CD4-positive, alpha-beta T cell treated with Interleukin-15 for 1 hour (primary cell): ENCODE data around the gene TMEM129.
"Not testable (repeated sequence)": the region's sequence is repeated elsewhere in the genome, so short reads cannot be mapped to it uniquely, and the experiment has no call there.

Experiments
- DNase-seq: peaks from one replicate; pipeline ENCODE4 v3.0.0-alpha.2; 2020

Gene TMEM129

DNA sequence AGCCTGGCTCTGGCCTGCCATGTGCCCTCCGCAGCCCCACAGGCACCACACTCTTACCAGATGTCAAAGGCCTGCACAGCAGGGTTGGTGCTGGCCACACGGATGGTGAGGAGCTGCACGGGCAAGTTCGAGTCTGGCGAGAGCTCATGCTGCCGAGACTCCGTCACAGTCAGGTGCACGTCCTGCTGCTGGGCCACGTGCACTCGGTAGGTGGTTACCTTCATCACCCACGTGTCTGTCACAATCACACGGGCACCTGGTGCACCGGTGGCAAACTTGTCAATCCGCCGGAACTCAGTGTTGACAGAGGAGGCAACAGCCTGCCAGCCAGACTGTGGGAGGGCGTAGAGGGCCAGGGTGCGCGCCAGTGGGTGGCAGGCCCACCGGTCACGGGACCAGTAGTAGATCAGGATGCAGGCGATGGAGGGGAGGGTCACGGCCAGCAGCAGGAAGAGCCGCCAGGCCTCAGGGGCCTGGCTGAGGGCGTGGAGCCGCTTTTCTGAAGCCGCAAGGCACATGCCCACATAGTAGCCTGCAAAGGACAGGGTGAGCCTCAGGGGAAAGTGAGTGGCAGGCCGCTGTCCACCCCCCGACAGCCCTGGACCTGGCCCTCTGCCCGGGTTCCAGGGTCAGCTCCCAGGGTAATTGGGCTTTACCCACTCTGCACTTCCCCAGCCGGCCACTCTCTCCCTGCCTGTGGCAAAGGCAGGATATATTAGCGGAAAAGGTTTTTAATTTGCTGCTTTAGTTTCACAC, 2.9 kb downstream of the TMEM129 start:
- DNase-seq, result no peak

DNA sequence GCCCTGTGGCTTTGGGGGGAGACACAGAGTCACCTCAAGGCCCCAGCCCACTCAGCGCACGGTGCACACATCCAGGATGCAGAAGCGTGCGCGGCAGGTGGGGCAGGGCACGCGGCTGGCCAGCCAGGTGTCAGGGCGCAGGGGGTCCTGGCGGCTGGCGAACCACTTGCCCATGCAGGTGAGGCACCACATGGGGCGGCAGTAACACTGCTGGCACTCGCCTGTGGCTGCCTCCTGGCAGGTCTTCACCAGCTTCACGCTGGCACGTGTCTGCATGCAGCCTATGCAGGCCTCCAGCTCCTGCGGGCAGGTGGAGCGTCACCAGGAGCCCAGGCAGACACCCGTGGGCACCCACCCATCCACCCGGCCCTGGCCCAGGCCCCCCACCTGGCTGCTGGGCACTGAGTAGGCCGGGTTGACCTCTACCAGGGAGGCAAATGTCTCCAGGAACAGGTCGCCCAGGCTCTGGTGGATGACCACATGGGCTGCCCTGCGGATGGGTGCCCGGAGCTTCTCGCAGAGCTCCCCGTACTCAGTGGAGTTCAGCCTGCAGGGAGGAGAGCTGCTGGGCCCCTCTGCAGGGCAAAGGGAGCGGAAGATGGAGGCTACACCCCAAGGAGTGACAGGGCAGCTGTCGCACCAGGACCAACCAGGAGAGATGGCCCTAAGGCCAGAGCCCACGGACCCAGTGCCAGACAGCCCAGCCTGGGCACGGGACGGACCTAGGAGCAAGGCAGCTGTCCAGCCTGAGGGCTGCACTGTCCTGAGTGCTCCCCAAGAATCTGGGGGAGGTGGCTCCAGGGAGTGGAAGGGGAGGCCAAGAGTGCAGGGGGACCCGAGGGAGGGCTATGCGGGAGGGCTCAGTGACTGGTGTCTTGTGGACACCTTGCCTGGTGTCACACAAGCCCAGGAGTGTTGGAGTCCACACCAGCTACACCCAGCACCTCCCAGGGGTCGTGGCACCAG, 3.7 kb downstream of the TMEM129 start:
- DNase-seq, result no peak

DNA sequence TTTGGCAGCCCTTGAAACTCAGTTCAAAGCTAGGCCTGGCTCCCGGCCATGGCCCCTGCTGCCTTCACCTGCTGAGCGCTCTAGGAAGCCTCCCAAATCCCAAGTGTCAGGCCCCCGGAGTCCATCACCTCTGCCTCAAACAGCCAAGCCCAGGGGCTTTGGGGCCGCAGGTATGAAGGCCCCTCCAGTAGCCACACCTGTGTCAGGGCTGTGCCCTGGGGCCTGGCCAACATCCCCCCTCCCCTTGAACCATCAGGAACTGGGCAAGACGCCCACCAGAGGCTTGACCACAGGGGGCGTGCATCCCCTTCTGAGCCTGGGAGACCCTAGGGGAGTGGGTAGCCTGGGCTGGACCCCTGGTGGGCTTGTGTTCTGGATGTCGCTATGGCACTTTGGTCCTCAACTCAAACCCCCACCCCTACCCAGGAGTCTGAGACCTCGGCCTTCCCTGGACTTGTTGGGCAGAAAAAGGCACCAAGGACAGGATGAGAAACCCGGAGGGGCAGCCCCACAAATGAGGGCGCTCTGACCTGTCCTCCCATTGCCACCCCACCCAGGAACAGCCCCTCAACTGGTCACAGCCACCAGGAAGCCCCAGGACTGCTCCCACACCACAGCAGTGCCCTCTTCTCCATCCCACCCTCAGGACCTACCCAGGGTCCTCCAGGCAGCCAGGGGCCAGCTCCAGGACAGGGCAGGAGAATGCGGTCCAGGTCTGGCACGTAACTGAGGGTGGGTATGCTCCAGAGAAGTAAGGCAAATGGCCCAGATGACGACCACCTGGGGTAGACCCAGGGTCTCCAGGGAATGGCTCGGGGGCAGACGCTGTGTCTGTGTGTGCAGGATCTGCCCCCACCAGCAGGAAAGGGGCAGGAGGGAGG, 4.8 kb downstream of the TMEM129 start:
- no peak for DNase-seq

- DNase-seq, result peak; percentile 67
Measured at GRCh38 chr4:1715002-1715758, 5.9 kb downstream of the TMEM129 start.

DNA sequence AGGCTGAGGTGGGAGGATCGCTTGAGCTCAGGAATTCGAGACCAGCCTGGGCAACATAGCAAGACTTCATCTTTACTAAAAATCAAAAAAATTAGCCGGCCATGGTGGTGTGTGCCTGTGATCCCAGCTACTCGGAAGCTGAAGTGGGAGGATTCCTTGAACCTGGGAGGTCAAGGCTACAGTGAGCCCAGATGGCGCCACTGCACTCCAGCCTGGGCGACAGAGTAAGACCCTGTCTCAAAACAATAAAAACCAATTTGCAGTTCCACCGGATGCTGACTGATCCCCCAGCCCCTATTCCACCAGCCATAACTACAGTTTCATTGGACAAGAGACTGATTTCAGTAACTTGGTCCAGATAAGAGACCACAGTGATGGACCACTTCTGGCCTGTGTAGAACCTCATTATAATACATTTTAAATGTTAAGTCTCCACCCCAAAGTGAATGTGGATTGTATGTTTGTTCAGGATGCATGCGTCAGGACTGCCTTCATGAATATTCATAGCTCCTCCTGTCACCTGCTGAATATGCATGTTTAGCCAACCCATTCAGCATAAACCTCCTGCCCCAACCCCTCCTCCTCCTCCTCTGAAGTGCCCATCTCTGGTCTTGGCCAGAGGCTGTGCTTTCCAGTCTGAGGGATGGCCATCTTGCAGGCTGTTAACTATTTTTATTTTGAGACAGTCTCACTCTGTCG, 6.7 kb downstream of the TMEM129 start:
- DNase-seq, result no peak

DNA sequence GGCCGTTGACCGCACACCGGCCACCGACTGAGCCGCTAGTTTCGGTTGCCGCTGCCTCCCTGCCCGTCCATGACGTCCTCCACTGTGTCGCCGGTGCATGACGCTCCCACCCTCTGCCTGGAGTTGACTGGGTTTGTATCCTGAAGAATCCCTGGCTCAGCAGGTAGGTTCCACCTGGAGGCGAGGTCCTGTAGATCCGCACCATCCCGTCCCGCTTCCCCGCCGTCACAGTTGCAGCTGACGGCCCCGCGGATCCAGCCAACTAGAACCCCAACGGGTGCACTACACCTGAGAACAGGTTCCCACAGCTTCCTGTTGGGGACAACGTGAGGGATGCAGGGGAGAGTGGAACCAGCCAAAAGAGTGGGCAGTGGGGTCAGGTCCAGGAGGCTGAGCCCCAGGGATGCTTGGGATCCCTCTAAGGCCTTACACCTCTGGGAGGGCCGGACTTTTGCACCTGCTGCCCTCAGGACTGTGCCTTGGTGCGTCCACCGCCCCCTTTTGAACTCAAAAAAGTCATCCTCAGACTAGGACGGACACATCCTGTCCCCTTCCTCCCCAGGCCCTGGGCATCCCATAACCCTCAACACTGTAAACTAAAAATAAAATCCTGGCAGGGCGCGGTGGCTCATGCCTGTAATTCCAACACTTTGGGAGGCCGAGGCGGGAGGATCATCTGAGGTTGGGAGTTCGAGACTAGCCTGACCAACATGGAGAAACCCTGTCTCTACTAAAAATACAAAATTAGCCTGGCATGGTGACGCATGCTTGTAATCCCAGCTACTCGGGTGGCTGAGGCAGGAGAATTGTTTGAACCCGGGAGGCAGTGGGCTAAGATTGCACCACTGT, 7.9 kb downstream of the TMEM129 start:
- no peak for DNase-seq

GRCh38 chr4:1712216-1713002, 8.7 kb downstream of the TMEM129 start, which contains the start of gene SLBP:
Gene SLBP (minus strand): TSS chr4:1712319. CDS start chr4:1712188, 131 bp downstream.
- DNase-seq, result peak; percentile 98

GRCh38 chr4:1711571-1712215, 9.4 kb downstream of the TMEM129 start:
- no peak for DNase-seq

DNA sequence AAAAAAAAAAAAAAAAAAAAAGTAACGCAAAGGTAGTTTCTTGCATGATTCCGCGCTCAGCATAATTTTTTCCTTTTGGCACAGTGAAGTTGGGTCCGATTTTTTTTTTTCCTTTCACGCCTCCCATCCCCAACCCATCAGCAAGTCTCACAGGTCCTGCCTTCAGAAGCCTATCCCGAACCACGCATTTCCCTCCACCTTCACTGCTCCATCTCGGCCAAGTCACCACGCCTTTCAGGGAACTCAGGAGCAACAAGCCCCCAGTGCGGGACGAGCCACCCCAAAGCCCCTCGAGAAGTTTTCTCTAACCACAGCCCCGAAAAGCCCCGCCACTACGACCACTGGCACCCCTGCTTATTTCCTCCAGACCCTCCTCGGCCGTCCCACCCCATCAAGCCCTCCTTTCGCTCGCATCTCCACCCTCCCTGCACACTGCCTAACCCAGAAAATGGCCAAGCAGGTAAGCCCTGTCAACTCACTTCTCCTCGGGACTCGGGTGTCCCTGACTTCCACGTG, 10.0 kb downstream of the TMEM129 start:
- DNase-seq, result no peak

- DNase-seq, result no peak
Measured at GRCh38 chr4:1708581-1708980, 12.5 kb downstream of the TMEM129 start.

DNA sequence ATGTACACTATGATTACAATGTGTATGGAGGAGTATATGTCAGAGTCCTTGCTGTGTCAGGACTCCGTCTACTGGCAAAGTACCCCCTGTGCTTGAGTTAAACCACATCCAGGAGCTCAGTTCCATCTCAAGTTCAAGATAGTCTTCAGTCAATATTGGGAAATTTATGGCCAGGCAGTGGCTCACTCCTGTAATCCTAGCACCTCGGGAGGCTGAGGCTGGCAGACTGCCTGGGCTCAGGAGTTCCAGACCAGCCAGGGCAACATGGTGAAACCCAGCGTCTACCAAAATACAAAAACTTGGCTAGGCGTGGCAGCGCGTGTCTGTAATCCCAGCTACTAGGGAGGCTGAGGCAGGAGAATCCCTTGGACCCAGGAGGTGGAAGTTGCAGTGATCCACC, 14.8 kb downstream of the TMEM129 start:
- DNase-seq, result no peak

DNA sequence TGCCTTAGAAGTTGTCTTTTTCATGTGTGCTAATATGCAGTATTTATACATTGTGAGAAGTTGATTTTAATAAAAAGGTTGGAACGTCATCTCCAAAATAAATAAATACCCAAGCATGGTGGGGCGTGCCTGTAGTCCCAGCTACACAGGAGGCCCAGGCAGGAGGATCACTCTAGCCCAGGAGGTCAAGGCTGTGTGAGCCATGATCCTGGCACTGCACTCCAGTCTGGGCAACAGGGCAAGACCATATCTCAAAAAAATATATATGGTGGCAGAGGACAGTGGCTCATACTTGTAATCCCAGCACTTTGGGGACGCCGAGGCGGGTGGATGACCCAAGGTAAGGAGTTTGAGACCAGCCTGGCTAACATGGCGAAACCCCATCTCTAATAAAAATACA, 15.4 kb downstream of the TMEM129 start:
- DNase-seq, result no peak

GRCh38 chr4:1703867-1704266, 17.3 kb downstream of the TMEM129 start:
- no peak for DNase-seq

GRCh38 chr4:1701671-1702070, 19.5 kb downstream of the TMEM129 start:
- not testable (repeated sequence) for DNase-seq

DNA sequence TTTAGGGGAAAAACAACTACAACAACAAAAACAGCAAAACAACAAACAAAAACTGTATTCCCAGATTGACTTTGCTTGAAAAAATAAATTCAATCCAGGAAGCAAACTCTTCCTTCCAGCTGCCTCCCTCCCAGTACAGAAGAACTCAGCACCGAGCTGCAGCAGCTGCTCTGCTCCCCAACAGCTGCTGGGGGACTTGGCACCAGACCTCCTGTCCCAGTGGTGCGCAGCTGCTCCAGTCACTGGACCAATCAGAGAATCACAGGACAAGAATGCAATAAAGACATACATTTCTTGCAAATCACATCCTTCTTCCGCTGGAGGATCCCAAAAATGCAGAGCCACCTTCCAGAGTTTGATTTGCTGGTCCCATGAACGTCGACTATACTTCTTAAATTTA, 25.2 kb downstream of the TMEM129 start:
- DNase-seq, result no peak

GRCh38 chr4:1693131-1693896, 27.8 kb downstream of the TMEM129 start:
- peak; percentile 79 for DNase-seq

GRCh38 chr4:1691737-1692373, 29.3 kb downstream of the TMEM129 start:
- no peak for DNase-seq
